Measurements from ENCODE around the gene RCOR2.

GRCh38 chr11:63882555-63883242 is 34.3 kb downstream of the RCOR2 start:
- TF ChIP-seq CTCF (conservative IDR thresholded peaks at IDR 0.05 in 1 of 2, IDR thresholded peaks at IDR 0.05 in 1 of 2; ENCODE audit: low read depth in 1 of 2, low read length in 2 of 2) (no peak), EZH2 (IDR thresholded peaks at IDR 0.05; ENCODE audit: low read length, missing control alignments) (no peak)
